Renal pelvis (tissue), 4 donors: Measurements from ENCODE around the gene FAM81B. TPM values are rescaled to one million over a fixed set of nuclear protein-coding genes. Genes with fewer than 3 reads are reported as not detected.

Source experiments
- DNase-seq: peaks from one replicate; pipeline ENCODE4 v3.0.0-alpha.2; 2013
- polyA plus RNA-seq, 3 donors: library from polyadenylated mRNA; unstranded; fragments of 120-200 nt; gene quantifications; one replicate each; pipeline ENCODE4 v1.2.1, GENCODE V29; 2013; ENCODE audit not compliant: insufficient read length in 3 of 3

Gene FAM81B
- polyA plus RNA-seq, 3 donors, result 3.0 to 5.9 (median 5.4) TPM

GRCh38 chr5:95460665-95461064 lies 69.5 kb downstream of the FAM81B start:
- DNase-seq, result no peak

DNA sequence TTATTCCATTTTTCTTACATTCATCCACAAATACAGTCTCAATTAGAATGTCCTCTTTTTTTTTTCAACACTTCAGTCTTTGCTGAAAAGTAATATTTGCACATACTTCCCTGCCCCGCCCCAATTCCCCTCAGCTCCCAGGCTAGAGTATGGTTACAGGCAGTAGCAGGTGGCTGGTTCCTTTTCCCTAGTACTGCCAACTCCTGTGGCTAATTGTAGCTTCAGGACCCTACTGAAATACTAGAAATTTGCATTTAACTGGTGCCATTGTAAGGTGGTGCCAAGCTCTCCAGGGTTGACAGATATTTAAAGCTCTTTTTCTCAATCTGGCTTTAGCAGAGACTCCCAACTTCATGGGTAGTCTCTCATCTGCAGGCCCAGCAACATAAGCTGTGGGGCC lies 80.3 kb downstream of the FAM81B start:
- DNase-seq, result no peak

- no peak for DNase-seq
These were observed 80.8 kb downstream of the FAM81B start for GRCh38 chr5:95471942-95472341.

GRCh38 chr5:95484421-95484820 lies 93.3 kb downstream of the FAM81B start:
- no peak for DNase-seq

DNA sequence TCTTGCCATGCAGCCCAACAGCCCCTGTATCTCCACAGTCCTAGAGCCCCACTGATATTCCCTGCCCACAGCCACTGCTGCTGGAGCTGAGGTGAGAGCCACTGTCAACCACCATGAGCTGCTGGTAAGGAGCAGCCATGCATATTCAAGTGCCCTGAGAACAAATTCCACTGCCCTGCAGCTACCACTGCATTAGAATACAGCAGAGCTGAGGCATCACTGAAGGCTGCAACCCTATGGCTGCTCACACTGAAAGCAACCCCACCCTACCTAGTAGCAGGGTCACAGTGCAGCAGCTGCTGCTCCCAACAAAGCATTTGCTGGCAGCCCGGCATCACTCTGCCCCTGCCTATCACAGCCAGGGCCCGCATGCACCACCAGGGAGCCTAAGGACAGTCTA lies 95.0 kb downstream of the FAM81B start:
- DNase-seq, result no peak

DNA sequence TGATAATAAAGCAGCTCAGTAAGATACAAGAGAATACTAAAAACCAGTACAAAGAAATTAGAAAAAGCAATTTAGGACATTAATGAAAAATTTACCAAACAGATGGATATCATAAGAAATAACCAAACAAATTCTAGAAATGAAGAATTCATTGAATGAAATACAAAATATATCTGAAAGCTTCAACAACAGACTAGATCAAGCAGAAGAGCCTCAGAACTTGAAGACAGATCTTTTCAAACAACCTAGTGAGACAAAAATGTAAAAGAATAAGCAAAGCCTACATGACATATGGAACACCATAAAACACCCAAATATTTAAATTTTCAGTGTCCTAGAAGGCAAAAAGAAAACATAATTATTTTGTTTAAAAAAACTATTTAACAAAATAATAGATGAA lies 96.7 kb downstream of the FAM81B start:
- no peak for DNase-seq

Other genes with a start within 250 kb of the FAM81B start
- gene MCTP1, start 106.3 kb upstream of the FAM81B start, polyA plus RNA-seq, result 1 to 10 TPM; 4.3 to 7.8 (median 5.6) TPM
- 10 to 100 TPM; 77.2 to 99.0 (median 90.3) TPM for gene SKIC3, start 163.6 kb downstream of the FAM81B start, polyA plus RNA-seq
- gene ARSK, start 163.7 kb downstream of the FAM81B start, polyA plus RNA-seq, result 10 to 100 TPM; 10.6 to 13.6 (median 11.7) TPM
- gene GPR150, start 228.7 kb downstream of the FAM81B start, polyA plus RNA-seq, result not detected